Stimulated activated CD4-positive, alpha-beta T cell treated with anti-CD3 and anti-CD28 coated beads, Interleukin-15, amount 100 ng/mL, for 24 hours (primary cell): ENCODE results near the gene SLC25A45.

Experiments used
- DNase-seq: peaks from one replicate; pipeline ENCODE4 v3.0.0-alpha.2; 2020

Gene SLC25A45

DNA sequence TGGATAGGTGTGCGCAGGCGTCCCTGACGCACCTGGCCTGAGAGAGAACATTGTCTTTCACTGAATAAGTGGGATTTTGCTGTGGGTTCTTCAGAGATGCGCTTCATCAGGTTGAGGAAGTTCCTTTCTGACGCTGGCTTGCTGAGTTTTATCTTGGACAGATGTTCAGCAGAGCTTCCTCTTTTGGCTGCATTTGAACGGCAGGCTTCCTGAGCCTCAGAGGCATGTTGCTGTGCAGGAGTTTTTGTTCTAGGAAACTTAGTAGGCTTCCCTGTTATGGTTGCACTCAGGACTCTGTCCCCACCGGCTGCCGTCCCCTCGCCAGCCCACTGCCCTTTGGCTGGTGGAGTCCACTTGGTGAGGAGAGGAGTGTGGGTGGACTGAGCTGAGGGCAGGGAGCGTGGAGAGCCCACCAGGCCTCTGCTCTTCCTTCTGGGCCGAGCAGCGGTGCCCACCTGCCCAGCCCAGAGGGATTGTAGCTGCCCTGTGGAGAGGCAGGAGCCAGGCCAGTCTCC is 21.2 kb upstream of the SLC25A45 start:
- no peak for DNase-seq

DNA sequence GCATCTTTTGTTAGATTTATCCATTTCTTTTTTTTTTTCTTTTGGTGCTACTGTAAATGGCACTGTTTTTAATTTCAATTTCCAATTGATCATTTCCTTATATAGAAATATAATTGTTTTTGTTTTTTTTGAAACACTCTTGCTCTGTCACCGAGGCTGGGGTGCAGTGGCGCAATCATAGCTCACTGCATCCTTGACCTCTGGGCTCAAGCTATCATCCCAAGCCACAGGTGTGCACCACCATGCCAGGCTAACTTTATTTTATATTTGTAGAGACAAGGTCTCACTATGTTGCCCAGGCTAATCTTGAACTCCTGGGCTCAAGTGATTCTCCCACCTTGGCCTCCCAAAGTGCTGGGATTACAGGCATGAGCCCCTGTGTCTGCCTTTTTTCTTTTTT is 20.3 kb upstream of the SLC25A45 start:
- no peak for DNase-seq

DNA sequence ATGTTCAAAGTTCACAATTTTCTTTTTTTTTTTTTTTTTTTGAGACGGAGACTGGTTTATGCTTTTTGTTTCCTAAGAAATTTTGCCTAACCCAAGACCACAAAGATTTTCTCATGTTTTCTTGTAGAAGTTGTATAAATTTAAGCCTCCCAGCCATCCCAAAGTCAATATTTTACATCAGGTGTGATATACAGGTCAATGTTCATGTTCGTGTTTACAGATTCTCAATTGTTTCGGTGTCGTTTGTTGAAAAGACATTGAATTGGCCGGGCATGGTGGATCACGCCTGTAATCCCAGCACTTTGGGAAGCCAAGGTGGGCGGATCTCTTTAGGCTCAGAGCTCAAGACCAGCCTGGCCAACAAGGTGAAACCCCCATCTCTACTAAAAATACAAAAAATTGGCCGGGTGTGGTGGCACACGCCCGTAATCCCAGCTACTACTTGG is 19.4 kb upstream of the SLC25A45 start:
- DNase-seq = no peak

DNA sequence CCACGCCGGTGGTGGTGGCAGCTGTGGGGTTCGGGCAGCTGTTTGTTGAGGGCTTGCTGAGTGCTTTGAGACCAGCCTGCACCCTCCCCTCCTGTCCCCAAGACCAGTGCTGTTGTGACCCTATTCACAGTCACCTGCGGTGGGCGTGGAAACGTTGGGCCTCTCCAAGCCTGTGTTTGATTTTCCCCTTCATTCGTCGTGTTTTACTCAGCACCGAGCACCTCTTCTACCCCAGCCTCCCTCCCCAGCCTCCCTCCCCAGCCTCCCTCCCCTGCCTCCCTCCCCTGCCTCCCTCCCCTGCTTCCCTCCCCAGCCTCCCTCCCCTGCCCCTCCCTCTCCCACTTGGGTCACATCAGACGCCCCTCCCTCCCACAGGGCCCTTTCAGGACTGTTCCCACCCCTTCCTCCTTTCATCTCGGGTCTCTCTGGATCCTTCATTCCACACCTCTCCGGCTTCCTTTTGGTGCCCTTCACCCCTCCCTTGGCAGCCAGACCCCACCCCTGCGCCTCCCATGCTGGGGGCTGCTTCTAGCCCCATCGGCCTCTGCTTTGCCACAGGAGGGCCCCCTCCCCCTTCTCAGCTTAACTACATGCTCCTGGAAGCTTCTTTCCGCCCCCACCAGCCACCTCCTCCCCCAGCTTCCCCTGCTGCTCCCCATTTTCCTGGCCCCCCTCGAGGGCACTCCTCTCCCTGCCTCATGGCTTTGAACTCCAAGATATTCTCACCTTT is 18.8 kb upstream of the SLC25A45 start:
- no peak for DNase-seq

DNA sequence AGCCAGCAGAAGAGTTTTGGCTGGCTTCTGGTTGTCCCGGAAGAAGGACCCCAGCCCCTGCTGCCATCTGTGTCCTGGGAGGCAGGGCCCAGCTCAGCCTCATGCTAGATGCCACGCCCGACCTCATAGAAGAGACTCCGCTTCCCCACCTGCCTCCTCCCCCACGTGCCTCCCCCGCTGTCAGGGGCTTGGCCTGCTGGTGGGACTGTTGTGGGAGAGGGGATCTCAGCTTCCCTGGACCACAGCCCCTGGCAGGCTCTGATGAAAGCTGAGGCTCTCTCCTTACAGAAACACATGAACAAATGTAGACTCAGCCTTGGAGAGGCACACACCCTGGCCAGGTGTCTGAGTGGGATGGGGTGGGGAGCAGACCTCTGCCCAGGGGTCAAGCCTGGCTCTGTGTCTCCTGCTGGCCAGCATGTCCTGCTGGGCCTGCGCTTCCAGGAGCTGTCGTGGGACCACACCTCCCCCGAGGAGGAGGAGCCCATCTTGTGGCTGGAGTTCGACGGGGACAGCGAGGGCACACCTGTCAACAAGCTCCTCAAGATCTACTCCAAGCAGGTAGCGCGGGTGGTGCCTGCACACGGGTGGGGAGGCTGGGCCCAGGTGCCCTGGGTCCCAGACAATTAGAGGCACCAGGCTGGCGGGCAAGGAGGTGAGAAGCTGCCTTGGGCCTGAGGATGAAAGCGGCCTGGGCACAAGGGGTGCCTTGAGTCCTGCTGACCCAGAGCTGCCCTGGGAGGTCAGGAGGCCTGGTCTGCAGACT is 18.0 kb upstream of the SLC25A45 start:
- DNase-seq = no peak

DNA sequence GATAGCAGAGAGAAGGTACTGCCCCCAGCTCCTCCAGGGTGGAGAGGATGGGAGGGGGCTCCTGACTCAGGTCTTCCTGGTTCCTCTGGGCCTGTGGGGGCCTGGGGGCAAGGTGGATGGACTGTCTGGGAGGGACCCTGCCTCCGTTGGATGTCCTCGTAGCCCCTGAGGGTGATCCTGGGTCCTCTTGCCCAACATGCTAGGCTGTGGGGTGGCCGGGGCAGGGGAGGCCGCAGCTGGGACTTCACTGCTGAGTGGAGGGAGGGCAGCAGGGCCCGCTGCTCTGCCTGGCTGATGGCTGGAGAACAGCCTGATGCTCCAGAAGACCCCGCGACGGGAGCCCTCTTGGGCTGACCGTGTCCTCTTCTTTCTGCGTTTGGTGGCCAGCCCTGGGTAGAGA is 17.4 kb upstream of the SLC25A45 start:
- DNase-seq = no peak

DNA sequence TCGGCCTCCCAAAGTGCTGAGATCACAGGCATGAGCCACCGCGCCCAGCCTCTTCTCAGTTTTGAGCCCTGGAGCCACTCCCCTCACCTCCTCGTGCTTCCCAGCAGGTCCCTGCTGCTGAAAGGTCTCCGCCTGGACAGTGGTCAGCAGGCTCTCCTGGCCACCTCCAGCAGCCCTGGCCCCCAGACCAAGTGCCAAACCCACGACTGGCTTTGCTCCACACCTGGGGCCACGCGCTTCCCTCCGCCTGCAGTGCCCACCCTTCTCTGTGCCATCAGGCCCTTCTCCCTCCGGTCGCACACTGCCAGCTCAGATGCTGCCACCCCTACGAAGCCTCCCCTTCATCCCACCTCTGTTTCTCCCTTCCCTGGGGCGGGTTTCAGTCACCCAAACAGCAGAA is 16.8 kb upstream of the SLC25A45 start:
- no peak for DNase-seq

DNA sequence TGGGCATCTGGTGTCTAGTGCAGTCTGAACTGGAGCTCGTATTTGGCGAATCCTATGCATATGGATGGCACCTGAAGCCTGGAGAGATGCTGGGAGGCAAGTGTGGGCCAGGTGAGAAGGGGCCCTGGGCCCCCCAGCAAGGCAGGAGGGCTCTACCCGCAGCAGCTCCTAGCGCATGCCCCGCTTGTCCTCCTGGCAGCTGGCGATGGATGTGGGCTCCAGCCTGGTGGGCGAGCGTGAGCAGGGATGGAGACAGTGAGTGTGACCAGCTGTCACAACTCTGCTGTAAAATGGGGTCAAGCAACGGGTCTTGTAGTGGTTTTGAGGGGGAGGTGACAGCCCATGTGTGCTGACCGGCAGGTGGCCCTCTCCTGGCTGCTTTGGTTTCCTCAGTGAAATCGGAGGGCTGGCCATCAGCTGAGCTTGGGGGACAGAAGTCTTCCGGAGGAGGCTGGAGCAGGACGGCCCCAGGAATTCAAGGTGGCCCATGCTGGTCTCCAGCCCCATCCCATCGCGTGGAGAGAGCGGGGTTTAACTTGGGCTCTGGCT is 16.0 kb upstream of the SLC25A45 start:
- DNase-seq = no peak

DNA sequence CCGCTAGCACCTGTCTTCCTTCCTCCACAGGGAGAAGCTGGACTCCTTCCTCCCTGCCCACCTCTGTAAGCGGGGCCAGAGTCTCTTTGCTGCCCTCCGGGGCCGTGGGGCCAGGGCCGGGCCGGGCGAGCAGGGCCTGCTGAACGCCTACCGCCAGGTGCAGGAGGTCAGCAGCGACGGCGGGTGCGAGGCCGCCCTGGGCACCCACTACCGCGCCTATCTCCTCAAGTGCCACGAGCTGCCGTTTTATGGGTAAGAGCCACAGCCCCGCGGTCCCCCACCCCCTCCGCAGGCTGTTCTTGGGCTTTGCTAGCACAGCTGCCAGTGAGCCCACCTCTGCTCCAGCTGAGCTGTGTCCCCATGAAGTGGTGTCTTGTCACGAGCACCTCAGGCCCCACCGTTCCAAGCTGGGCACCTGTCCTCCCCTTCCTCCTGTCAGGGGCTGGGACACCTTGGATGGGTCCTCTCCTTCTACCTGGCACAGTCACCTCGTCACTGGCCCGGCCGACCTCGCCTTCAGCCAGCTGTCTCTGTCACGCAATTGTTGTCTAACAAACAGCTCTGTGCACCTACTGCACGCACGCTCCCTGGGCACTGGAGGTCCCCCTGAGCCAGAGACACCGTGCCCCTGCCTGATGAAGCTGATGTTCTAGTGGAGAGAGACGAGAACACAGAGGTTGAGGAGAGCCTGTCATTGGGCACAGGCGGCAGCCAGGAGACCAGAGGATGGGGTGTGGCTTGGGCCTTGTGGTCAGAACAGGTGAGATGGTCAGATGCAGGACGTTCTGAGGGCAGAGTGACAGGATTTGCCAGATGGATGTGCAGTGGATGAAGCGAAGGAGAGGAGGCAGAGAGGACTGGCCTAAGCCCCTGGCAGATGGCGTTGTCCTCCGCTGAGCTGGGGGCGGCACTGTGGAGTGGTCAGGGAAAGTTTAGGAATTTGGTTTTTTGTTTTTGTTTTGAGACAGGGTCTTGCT is 14.6 kb upstream of the SLC25A45 start:
- DNase-seq = no peak

DNA sequence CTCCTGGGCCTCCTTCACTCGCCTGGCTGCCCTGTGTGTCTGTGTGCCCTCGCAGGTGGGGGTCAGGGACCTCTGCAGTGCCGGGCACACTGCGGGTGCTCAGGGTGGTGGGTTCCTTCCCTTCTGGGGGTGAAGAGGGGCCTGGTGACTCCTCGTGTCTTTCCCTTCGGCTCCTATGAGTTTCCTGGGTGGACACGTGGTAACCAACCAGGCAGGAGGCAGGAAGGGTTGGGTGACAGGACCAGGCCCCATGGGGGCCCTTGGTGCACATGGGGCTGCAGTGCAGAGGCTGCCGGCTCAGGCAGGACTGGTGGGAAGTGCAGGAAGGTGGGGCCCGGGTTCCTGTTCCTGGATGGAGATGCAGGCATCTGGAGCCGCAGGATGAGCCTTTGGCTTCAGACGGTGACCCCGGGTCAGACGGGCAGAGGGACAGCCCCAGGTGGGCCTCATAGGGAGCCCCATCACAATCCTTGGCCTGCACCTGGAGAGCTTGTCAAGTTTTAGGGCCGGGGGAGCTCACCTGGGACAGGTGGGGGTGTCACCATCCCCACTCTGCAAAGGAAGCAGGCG is 13.6 kb upstream of the SLC25A45 start:
- DNase-seq = no peak

DNA sequence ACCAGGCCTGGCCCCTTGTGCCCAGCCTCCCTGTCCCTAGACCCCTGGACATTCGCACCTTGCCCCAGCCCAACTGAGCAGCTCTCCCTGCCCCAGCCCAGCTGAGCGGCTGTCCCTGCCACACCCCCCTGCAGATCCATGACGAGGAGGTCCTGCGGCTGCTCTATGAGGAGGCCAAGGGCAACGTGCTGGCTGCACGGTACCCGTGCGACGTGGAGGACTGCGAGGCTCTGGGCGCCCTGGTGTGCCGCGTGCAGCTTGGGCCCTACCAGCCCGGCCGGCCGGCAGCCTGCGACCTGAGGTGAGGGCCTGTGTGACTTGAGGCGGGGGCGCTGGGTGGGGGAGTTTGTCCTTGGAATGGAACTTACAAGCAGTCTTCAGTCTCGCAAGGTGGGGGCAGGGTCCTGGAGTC is 11.7 kb upstream of the SLC25A45 start:
- no peak for DNase-seq

DNA sequence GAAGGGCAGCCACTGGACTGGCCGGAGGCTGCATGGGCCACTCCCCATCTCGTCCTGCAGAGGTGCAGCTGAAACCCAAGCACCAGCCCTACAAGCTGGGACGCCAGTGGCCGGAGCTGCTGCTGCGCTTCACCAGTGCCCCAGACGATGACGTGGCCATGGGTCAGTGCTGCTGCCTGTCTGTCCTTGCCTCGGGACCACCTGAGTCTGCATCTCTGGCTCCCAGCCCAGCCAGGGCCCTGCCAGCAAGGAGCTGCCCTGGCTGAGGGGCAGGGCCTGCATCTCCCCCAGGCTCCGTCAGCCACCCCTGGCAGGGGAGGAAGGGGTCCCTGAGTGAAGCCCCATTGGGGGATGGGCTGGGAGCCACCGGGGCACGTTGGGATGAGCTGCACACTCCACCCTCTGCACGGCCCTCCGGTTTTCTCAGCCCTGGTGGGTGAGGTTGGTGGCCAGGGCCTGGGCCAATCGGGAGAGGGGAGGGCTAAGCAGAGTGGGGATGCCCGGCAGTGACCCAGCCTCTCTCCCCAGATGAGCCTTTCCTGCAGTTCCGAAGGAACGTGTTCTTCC is 11.2 kb upstream of the SLC25A45 start:
- DNase-seq = no peak

DNA sequence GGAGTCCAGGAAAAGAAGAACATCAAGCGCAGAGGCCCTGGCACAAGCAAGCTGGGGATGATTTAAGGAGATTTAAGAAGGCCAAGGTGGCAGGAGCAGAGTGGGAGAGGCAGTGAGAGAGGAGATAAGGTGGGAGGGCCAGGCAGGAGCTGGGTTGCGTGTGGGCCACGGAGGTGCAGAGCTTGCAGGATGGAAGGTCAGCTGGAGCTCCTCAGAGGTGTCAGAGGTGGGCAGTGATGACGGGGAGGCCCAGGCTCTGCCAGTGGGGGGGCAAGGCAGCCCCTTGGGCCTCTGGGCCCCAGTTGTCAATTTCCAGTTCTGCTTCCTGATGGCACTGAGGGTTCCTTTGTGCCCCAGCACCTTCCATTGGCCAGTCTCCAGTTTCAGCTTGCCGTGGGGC is 10.5 kb upstream of the SLC25A45 start:
- no peak for DNase-seq

DNA sequence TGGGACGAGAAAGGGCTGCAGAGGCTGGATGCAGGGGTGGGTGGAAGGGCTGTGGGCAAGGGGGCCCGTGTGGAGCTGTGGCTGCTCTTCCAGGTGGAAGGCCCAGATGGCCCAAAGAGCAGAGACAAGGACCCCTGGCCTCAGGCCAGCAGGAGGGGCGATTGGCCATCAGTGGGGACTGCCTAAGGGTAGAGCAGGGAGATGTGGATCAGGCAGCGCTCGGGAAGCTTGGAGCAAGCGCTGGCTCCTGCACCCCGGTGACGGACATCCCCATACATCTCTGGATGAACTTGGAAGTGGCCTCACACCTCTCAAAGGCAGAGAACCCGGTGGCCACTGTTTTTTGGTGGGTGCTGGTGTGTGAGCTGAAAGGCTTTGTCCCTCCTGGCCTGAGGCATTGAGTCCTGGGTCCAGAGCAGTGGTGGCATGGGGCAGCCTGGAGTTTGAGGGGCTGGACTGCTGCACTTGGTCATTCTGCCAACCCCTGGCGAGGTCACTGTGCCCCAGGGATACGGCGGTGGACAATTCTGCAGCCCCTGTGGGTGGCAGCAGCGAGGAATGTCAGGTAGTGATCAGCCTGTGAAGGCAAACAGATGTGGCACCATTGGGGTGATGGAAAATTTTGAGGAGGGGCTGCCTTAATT is 9.9 kb upstream of the SLC25A45 start:
- no peak for DNase-seq

DNA sequence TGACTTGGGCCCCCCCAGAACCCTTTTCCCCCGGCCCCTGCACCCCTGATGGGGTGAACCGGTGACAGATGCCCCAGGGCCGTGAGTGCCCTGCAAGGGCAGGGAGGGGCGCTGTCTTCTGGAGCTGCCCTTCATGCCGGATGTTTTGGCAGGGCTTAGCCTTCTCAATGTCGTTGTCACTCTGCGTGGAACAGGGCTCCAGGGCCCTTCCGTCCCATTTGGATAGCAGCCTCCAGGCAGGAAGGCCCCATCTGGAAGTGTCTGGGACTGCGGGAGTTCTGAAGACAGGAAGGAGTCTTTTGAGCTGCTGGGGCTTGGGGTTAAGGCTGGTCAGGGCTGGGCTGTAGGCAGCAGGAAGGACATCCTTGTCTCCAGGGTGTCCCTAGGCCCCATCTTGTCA is 8.6 kb upstream of the SLC25A45 start:
- no peak for DNase-seq

DNA sequence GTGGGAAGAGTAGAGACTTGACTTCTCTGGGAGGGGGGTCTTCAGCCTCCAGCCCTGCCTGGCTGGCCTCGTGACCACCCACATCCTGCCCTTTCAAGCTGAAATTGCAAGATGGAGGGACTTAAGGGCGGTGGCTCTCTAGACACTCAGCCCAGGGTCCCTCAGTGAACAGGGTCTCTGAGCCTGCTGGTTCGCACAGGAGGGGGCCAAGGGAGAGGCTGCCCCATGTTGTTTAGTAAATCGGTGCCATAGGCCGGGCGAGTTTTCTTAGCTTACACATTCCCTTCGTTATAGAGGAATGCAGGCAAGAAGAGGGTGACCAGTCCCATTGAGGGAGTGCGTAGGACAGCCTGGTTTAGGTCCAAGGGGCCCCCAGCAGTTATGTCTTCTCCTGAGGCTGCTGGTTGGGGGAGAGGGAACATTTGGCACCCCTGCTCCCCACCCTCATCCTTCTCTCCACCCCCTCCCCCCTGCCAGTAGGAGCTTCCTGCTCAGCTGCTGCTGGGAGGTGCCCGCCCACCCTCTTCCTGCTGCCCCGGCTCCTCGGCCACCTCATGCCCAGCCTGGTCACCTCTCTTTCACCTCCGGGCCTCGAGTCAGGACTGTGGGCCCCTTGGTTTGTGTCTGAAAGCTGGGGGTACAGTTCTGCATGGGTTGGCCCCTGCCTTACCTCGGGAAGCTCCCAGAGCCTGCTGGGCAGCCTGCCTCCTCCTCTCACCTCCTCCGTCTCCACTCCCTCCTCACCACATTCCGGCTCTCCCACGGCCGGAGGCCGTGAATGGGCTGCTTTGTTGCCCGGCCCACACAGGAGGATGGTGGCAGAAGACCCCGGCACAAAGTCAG is 7.9 kb upstream of the SLC25A45 start:
- DNase-seq = no peak

DNA sequence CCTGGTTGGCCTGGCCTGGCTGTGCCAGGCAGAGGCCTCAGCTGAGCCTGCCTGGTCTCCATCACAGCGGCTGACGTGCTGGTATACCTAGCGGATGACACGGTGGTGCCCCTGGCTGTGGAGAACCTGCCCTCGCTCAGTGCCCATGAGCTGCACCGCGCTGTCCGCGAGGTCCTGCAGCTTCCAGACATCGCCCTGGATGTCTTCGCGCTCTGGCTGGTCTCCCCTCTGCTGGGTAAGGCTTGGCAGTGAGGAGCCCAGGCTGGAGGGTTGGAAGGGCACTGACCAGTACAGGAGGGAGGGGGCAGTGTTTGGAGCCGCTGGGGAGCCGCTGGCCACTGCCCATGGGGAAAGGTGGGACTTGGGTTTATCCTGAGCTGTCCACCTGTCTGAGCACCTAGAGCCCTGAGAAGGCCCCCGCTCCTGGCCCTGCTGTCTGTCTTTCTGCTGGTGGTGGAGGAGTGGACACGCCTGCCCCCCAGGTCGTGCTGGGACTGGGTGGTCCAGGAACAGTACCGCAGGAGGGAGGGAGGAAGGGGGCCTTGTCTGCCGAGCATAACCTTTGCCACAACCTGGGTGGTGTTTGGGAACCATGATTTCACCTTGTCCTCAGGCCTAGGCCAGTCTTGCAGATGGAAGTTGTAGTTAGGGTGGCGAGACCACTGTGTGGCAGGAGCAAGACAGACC is 7.0 kb upstream of the SLC25A45 start:
- no peak for DNase-seq

DNA sequence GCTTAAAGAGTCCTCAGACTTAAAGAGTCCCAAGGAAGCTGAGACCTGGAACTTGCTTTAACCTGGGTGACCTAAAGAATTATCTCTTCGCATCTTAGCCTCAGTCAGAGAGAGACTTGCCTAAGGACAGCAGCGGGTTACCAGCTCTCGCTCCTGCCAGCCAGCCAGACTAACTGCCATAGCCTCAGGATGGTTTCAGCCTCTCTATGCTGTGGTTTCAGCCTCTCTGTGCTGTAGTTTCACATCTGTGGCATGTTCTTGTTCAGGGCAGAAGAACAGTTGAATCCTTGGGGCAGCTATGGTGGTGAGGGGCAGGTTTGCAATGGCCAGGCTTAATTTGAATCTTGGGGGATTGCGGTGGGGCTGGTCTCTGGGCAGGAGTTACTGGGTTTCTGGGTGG is 6.3 kb upstream of the SLC25A45 start:
- no peak for DNase-seq

DNA sequence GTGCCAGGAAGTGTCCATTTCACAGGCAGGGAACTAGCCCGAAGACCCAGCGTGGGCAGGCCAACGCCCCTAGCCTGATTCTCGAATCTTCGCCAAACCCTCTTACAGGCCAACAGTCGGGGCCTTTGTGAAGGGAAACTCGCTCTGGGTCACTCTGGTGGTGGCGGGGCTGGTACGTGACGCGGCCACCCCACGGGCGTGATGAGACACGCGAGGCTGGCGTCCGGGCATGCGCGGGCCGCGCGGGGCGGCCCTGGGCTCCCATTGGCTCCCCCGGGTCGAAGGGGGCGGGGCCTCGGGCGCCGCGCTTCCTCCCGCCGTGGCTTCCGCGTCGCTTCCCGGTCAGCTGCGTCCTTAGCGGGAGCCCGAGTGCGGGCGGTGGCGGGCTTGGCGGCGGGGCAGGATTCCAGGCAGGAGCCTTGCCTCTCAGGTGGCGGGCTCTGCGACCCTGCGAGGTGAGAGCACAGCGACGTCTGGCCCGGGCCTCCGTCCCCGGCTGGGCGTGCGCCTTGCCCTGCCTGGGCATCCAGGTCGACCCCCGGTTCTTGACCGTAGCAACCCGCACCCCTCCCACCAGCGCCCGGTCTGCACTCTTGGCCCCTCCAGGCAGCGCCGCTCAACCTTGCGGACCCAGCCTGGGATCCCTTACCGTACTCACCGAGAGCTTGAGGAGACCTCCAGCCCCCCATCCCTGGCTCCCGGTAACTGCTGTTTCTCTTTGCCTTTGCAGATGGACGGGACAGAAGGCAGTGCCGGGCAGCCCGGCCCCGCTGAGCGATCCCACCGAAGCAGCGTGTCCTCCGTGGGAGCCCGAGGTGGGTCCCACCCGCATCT is 4.1 kb upstream of the SLC25A45 start, which contains the start of gene FRMD8:
TSS of gene FRMD8 (plus strand) at position 331 of the 834 bp plus-strand sequence. CDS start at position 731, 400 bp downstream.
- peak; percentile 90 for DNase-seq
